Measurements from ENCODE around the gene GTSE1.

- TF ChIP-seq POLR2A (IDR thresholded peaks at IDR 0.05; ENCODE audit: low read depth, low read length) (no peak), TAF1 (IDR thresholded peaks at IDR 0.05; ENCODE audit: low read depth, low read length) (no peak), POLR2AphosphoS5 (IDR thresholded peaks at IDR 0.05; ENCODE audit: low read depth, low read length) (no peak), SPI1 (IDR thresholded peaks at IDR 0.05; ENCODE audit: low read depth, low read length) (no peak), POU2F2 (IDR thresholded peaks at IDR 0.05; ENCODE audit: low read depth, low read length) (no peak), PAX5 (IDR thresholded peaks at IDR 0.05; ENCODE audit: insufficient read depth, low read length, severe bottlenecking) (no peak)
Observed at GRCh38 chr22:46358766-46359165, 62.1 kb downstream of the GTSE1 start.
